ENCODE data around the gene DTHD1.
A peak's percentile ranks its signal among the peaks of the same experiment; 100 is the strongest.

DTHD1 gene

DNA sequence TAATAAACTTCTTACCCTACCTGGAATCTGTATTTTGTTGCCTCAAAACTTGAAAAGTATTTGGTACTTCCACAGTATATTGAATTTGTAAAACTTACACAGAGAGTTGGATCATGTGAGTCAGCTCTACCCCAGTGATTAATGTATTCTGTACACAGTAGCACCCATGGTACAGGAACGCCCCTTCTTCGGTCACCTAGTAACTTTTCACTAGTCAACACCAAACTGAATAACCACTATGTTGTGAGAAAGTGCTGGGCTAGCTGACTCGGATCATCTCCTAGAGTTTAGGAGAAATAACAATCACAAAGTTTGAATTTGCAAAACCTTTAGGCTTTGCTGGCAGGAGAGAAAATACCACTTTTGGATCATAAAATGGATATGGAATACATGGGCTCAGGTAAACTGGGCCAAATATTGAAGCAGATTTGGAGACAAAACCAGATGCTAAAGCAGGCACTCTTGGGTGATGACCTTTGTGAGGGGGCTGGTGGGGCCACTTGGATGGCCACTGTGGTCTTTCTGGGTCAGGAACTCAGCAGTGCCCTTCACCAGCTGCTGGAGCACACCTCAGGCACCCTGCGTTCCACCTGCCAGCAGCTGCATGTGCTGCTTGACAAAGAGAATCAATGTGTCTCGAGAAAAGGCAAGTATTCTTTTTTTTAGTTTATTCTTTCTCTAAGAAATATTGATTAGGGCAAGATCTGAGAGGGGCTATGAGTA is at the start of gene DTHD1:
Gene DTHD1 (plus strand): TSS at position 233 of the 723 bp plus-strand sequence. CDS start 143 bp downstream, at position 376.
- DNase-seq: peak; percentile 59 to 61

DNA sequence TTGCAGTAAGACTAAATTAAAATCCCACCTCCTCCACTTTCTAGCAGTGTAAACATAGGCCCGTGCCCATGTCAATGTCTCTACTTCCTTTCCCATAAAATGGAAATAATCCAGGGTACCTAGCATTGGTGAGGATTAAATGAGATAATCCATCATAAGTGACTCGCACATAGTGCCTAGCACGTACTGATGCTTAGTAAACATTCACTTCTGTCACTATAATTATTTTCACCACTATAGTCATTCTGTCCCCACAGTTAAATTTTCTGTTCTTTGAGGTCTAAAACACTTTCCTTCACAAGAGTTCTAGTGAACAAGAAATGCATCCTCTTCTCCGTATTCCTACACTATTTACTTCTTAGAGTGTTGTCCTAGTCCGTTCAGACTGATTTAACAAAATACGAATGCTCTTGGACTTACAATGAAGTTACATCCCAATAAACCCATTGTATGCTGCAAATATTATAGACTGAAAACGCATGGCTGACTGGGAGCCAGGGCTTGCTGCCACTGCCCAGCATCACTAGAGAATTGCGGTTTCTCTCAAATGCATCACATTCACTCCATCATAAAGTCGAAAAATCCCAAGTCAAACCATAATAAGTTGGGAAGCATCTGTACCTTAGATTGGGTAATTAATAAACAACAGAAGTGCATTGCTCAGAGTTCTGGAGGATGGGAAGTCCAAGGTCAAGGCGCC is 47.7 kb upstream of the DTHD1 start:
- no peak for DNase-seq

DNA sequence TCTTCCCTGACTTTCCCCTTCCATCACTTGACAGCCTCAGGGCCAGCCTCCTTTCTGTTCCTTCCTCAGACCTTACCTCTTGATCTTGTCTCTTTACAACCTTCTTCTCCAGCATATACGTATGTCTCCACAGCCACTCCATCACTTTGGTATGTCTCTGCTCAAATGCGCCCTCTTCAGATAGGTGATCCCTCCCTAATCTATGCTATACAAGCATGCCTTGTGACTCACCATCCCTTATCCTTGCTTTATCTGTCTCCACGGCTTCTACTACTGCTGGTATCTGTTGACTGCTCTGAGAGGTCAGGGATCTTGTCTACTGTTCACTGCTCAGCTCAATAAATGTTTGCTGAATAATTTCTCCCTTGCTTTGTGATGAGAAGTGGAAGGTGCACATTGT is 46.1 kb upstream of the DTHD1 start:
- no peak for DNase-seq

DNA sequence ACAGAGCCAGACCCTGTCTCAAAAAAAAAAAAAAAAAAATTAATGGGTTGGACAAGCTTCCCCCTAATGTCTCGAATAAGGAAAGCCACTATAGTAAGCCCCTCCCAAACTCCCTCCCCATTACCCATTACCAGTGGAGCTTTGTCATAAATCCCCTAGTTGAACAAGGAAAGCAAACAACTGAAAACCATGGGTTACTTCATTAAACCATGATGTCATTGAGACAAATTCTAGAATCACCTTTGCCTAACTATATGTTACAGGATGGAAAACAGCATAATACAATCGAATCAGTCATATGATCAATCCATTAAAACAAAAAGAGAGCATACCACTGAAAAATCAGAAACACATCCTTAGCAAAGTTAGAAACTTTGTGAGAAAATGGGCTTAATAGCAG is 45.3 kb upstream of the DTHD1 start:
- no peak for DNase-seq

DNA sequence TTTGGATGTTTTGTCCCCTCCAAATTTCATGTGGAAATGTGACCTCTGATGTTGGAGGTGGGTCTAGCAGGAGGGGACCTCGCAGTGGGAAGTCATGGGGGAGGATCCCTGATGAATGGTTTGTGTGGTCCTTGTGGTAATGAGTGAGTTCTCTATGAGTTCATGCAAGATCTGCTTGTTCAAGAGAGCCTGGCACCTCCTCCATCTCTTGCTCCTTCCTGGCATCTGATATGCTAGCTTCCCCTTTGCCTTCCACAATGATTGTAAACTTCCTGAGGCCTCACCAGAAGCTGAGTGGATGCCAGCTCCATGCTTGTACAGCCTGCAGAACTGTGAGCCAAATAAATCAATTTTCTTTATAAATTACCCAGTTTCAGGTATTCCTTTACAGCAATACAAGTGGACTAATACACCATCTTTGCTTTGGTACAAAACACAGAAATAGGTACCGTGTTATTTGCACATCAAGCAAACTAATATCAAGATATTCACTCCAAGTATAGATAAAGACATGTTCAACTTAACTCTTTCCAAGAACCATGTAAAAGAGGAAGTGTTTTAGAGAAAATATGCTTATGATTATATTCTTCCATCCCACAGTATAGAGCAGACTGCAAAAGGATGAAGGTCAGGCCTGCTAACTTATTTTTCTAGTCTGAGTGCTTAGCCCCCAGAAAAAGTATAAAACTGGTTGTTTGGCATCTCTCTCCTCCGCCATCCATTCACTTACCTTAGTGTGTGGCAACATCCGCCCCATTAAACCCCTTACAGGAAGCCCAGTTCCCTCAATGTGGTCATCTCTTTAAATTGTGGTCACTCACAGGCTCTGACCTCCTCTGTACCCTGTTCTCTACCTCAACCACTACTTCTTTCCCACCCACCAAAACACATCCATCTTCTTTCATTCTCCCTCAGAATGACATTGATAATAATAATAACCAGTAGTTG is 43.8 kb upstream of the DTHD1 start:
- peak in 1 of 2 donors; percentile 26 for DNase-seq

DNA sequence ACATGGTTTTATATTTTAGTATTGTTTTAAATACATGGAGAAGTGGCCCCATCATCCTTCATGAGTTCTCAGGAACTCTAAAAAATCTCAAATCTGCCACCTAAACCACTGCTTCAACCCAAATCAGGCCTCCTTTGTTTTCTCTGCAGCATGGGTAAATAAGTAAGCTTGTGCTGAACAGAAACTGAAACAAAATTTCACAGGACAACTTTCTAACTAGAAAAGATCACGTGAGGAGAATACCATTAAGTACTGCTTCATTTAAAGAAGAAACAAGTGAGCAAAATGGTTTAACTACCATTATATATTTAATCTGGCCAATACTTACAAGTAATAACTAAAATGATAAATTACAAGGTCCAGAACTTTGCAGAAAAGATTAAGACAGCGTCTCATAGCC is 39.6 kb upstream of the DTHD1 start:
- peak in 1 of 2 donors; percentile 67 for DNase-seq

DNA sequence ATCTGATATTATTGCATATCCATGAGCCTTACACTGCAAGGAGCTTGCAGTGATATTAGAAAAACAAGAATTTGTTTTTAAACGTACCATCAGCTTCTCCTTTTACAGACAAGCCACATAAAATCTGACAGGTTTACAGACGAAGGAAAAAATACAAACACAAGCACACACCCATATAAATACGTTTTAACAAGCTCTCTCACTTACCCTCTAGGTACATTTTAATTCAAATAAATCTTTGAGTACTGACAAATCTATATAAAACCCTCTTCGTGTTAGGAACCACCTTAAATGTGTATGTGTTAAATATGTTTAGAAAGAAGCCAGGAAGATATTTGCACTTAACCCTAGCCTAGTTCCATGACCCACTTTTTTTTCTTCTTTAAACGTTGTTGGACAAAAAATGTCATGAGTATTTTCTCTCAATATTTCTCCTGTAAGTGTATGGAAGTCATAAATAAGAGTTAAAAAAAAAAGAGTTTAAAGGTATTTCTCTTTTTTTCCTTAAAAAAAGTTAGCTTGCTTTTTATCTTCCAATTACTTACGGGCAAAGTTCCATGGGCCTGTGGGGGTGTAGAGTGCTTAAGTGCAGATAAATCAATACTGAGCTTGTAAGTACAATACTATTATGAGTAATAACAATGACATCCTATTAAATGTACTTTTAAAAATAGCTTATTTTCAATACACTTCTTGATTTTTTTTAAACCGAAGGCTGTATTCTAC is 38.6 kb upstream of the DTHD1 start:
- no peak for DNase-seq

DNA sequence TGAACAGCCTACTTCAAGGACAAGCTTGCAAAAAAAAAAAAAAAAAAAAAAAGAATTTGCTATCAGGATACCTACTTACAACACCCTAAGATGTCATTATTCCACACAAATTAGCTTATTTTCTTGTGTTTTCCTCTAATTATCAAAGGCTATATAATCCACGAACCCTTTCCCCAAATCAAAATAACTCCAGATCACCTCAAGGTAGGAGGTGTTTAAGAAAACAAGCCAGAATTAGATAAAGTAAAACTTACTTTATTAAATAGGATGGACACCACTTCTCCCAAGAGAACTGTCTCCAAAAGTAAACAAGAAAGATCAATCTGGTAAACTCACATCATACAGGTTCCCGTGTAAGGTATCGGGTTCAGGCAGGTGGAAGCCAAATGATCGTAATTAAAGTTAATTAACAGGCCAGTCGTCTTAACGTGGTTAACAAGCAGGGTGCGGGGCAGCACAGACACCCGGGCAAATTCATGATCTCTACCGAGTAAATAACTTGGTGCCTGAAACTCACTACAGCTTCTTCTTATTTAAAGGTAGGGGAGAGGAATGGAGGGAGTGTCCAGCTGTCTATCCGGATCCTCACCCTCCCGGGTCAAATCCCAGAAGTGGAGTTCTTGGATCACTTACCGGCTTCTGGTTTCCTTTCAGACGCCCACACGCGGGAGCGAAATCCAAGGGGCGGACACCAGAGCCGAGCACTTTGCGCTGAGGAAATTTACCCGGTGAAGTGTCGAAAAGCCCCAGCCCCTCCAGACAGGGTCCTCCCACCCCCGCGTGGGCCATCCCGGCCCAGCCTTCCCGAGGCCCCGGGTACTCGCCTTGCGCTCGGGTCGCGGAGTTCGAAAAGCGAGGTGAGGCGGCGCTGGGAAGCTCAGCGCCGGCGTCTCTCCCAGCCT is 37.8 kb upstream of the DTHD1 start:
- DNase-seq: peak in 1 of 2 donors; percentile 38

DNA sequence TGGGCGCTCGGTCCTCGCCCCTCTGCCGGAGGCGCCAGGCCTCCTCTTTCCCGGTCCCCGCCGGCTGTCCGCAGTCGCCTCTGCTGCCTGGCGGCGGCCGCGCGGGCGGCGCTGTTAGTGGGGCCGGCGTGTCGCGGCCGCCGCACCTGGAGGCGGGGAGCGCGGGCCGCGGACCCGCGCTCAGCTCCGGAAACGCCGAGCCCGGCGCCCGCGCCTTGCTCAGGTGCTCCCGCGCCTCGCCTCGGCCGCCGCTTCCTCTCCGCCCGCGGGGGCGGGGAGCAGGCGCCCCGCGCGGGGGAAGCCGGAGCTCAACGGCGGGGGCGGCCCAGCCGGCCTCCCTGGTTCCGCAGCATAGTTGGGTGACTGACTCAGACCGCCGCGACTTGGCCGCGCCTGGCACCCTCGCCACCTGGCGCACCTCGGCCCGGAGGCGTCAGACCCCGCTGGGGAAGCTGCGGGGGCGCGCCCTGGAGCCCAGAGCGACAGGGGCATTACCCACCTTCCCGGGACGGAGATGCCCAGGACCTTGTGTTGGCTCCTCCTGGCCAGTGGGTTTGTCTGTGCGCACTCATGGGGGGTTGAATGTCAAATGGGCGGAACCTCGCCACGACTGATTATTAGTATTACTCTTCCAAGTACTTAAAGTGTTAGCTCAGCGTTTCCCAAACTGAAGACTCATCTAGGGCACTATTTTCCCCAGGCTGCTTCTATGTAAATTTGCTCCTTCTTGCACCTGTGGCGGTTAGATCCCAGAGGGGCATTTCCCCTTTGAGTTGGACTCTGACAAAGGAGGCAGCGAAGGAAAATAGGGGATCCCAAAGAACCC is 36.9 kb upstream of the DTHD1 start, which contains the start of gene ARAP2:
Gene ARAP2 (minus strand): TSS at position 258 of the 826 bp plus-strand sequence. CDS start 15,028 bp downstream, outside the sequence.
- peak; percentile 80 to 81 for DNase-seq

DNA sequence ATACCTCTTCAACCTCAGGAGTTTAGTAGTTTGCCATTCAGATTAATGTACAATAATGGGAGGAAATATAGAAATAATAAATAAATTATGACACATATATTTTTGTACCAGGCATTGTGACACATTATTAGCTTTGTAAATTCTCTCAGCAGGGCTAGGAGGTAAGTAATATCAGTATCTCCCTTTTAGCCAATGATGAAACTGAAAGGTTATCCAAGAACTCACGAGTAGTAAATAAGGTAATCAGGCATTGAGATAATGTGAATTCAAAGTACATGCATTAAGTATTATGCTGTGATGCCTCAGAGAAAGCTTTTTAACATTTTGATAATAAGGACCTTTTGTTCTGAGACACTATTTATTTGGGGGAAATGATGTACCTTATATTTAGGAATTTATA is 31.8 kb upstream of the DTHD1 start:
- no peak for DNase-seq

DNA sequence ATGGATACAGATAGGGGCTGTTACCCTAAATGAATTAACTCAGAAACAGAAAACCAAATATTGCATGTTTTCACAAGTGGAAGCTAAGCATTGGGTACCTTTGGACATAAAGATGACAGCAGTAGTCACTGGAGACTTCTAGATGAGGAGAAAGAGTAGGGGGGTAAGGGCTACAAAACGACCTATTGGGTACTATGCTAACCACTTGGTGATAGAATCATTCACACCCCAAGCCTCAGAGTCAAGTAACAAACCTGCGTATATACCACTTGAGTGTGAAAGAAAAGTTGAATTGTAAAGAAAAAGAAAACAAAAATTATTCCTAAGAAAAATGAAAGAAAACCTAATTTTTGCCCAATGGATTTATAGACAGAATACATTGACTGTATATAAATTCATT is 29.4 kb upstream of the DTHD1 start:
- DNase-seq: no peak

DNA sequence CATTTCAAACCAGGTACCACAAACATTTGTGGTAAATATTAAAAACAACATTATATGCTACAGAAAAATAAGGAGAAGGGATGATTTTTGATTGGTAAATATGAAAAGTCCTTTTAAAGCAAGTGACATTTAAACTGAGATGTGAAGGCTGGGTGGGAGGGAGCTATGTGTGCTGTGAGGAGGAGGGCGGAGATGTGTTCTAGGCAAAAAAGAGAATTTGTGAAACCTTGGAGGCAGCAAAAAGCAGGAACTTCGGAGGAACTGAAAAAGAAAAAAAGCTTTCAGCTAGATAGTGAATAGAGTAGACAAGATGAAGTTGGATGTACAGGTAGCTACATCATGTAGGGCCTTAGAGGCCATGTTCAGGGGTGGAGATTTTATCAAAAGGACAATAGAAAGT is 27.0 kb upstream of the DTHD1 start:
- DNase-seq: no peak

DNA sequence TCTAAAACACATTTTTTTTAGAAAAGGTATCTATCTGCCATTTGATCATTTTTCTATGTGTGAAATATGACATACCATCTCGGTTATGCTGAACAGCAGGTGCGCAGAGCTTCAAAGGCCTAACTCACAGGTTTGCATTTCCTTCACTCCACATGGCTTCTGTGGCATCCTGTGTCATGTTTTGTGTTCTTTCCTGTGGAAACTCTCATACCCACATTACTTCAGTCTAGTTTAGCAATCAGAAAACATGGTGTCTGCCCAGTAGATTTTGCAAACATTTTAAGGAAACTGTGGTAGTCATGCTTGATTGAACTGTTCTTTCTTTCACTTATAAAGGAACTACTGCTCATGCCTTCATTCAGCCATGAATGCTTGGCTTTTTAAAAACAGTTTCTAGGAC is 25.8 kb upstream of the DTHD1 start:
- DNase-seq: peak; percentile 71 to 81

DNA sequence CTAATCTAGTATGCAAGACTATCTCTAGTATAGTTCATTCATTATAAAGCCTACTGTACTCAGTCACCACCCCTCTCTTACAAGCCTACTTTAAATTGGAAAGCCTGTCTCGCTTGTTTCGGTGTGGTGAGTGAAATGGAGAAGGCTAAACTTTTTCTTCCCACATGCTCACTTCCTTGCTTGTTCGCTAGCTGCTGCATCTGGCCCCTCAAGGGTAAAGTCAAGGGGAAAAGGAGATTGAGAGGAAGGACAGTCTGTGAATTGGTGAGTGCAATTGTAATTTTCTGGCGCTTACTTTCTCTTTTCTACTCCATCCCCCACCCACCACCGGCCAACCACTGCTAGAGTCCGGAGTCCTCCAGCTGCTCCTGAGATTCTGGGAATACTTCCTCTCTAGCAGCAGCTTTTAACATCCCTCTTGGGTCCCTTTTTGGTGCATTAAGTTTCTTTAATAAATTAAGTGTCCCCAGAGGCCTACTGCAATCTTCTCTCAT is 25.0 kb upstream of the DTHD1 start:
- no peak for DNase-seq

DNA sequence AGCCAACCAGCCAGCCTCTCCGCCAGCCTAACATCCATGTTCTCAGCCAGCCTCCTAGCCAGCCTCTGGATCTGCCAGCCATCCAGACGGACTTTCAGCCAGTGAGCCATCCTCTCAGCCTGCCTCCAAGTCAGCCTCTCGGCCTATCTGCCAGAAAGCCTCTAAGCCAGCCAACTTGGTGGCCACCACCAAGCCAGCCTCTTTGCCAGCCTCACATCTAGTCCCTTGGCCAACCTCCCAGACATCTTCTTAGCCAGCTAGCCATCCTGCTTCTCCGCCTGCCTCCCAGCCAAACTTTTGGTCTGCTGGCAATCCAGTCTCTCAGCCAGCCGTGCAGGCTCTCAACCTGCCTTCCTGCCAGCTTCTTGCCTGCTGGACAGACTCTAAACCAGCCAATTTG is 20.7 kb upstream of the DTHD1 start:
- DNase-seq: no peak

DNA sequence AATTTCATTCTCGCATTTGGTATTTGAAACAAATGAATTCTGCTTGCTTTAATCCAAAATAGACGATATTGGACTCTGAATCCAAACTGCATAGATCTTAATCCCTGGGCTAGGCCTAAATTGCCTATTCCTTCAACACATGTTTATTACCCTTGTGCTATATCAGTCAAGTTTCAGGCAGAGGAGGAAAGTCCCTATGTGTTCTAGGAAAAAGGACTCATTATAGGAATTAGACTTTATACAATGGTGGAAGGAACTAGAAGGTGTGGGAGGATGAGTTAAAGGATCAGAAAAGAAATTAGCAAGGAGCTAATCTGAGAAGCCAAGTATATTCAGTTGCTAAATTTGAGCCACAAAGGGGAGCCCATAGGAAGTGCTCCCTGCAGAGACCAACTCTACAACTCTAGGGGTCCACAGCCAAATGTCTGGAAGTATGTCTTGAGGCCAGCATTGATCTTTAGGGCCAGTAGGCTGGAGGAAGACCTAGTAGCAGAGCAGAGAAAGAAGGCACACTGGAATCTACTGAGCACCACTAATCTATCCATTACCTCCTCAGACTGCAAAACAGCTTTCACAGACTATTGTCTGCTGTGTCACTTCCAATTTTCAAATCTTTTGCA is 17.1 kb upstream of the DTHD1 start:
- DNase-seq: no peak

DNA sequence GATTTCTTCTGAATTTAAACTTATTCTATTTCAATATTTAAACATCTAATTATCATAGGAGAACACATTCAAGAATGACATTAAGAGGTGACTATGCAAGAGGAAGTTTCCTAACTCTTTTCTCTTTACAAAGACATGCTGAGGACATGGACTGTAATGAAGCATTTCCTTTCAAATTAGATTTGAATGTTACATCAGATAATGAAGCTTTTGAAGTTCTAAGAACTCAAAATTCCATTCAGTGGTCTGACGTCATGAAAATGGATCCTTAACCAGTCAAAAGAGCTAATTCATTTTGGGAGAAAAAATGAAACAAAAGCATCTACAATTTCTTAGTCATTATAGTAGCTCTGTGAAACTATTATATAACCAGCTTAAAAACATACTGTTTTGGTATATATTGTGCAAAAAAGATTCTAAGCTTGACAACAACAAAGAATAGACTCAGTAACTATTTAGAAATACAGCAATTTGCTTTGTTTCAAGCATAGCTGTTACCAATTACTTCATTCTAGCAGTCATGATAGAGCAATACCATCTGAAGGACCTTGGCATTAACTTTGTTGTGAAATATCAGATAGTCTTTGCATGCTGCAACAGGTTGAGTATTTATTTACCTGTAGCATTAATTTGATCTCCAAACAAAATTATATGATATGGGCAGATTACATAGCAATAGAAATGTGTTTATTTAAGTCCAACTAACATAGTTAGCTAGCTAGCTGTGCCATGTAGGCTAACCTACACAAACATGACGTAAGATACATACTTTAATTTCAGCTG is 13.7 kb upstream of the DTHD1 start:
- DNase-seq: no peak

DNA sequence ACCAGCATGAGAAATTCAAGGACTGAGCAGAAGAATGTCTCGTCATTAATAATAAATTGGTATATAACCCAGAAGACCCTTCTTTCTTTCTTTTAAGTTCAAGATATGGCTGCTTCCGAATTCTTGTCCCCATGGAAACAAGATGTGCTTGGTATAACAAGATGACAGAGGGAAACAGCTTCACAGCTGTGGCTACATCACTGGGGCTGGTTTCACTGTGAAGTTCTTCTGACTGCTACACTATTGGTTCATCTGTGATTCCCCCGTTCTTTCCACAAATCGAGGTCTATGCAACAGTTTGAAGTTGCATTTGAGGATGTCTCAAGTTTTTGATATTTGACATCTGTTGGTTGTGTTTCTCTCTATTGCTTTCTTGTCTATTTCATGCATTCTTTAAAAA is 12.3 kb upstream of the DTHD1 start:
- DNase-seq: peak; percentile 76 to 79
